ENCODE data around the gene GIMAP6. TPM values are rescaled to one million over a fixed set of nuclear protein-coding genes. Genes with fewer than 3 reads are reported as not detected.

GIMAP6 gene
- total RNA-seq (2021; fragmentation: NEBNext Ultra II Directional; extraction: Animal tissue kit (Norgen Biotek cat#: 25700)) (not detected in 2 replicates), polyA plus RNA-seq (2011; rRNA removed) (not detected in 2 replicates), polyA minus RNA-seq (2011; rRNA and poly(A)+ RNA removed) (not detected in 2 replicates)
- polyA plus RNA-seq (2011; cell fraction: cytosol; rRNA removed), result not detected
- not detected for polyA plus RNA-seq (2011; cell fraction: nucleus; rRNA removed)
- polyA plus RNA-seq (2012, experiment 1 of 2), result not detected in 4 replicates
- not detected for polyA plus RNA-seq (2012, experiment 2 of 2)
- polyA plus RNA-seq (2013, experiment 1 of 2), result not detected
- polyA plus RNA-seq (2013, experiment 2 of 2), result not detected
- polyA minus RNA-seq (2011; cell fraction: cytosol; rRNA and poly(A)+ RNA removed), result not detected
- 0.10 TPM for polyA minus RNA-seq (2011; cell fraction: nucleus; rRNA and poly(A)+ RNA removed)
- long read RNA-seq, experiment 1, result 0 reads
- long read RNA-seq, experiment 2, result 0 reads

DNA sequence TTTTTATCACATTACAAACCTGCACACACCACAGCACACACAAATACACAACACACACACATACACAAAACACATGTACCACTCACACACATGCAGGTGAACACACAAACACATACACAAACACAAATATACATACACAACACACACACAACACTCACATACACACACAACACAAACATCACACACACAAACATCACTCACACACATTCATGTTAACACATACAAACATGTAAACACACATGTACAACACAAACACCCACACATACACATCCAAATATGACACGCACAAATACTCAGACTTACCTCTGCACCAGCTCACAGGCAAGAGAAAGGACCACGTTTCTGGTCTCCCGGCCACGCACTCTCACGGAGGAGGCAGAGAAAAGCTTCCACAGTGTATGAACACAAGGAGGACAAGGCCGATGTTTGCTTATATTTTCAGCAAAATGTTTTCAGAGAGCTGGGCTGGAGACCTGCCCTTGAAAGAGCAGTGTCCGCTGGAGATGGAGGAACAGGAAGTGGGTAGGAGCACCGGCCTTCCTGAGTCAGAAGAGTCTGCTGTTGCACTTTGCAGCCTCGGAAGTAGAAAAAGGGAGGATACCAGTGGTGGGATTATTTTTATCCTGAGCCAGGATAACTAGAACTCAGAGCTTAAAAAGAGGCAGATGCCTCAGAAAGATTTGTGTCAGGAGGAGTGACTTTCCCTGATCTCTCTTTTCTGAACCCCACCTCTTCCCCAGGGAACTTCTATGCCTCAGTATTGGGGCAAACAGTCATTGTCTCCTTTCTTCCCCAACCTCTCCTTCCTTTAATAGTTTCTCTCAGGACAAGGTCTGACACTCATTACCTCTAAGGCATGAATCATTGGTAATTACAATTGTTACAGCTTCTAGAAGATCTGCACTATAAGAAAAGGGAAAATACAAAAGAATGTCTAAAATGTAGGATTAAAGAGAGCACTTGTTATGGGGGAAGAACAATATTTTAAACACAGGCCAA is at the start of gene GIMAP6:
Gene GIMAP6 (minus strand): TSS at position 520 of the 999 bp plus-strand sequence. CDS start 2,243 bp downstream, outside the sequence.
- Histone ChIP-seq H3K27me3 (replicated peaks in 1 of 4; ENCODE audit: control insufficient read depth in 3 of 4, extremely low read depth in 1 of 4, insufficient read depth in 3 of 4, low read length in 3 of 4) (no peaks in the 10 kb centered on the region; a peak in 1 of 7 replicates), H3K4ac (replicated peaks; ENCODE audit: insufficient read length, low read depth, low read length) (no peak within 1 kb of the TSS), H3K18ac (ENCODE audit: extremely low read depth, low read length) (no peak within 1 kb of the TSS), H4K91ac (replicated peaks; ENCODE audit: insufficient read length, low read length) (no peak within 1 kb of the TSS), H4K8ac (ENCODE audit: extremely low read depth, insufficient read depth, low read length) (no peak within 1 kb of the TSS), H3K4me1 (replicated peaks in 1 of 4; ENCODE audit: control insufficient read depth in 3 of 4, insufficient read depth in 4 of 4, low read length in 3 of 4) (no peaks in the 10 kb centered on the region), H2AK5ac (ENCODE audit: low read depth, low read length) (no peak within 1 kb of the TSS), H2BK20ac (ENCODE audit: low read length) (no peak within 1 kb of the TSS), H3K36me3 (ENCODE audit: control insufficient read depth in 2 of 4, insufficient read depth in 4 of 4, low read length in 3 of 4) (no peaks in the 10 kb centered on the region), H2AFZ (ENCODE audit: low read length) (no peak within 1 kb of the TSS), H4K20me1 (replicated peaks in 1 of 2; ENCODE audit: control insufficient read depth in 1 of 2, insufficient read depth in 2 of 2, low read length in 2 of 2) (no peaks in the 10 kb centered on the region), H3K56ac (replicated peaks; ENCODE audit: insufficient read length, low read depth, low read length) (no peak within 1 kb of the TSS), H3K14ac (ENCODE audit: insufficient read length) (no peak within 1 kb of the TSS), H2BK5ac (ENCODE audit: low read depth, low read length) (no peak within 1 kb of the TSS), H4K5ac (ENCODE audit: insufficient read length, low read depth, low read length) (no peak within 1 kb of the TSS), H3K23me2 (ENCODE audit: low read depth, low read length) (no peaks in the 10 kb centered on the region; the same call in 1 of the 2 replicates), H3K4me3 (ENCODE audit: extremely low read depth in 1 of 4, insufficient read depth in 2 of 4, low read depth in 3 of 4, low read length in 4 of 4) (no peak within 1 kb of the TSS), H3K4me2 (ENCODE audit: insufficient read depth in 1 of 2, low read depth in 2 of 2, low read length in 2 of 2) (no peak within 1 kb of the TSS), H3K79me1 (ENCODE audit: low read depth, low read length) (no peaks in the 10 kb centered on the region), H2BK12ac (ENCODE audit: low read depth, low read length) (no peak within 1 kb of the TSS), H3K9me3 (ENCODE audit: insufficient read depth in 2 of 2, low read depth in 1 of 2, low read length in 1 of 2) (no peaks in the 10 kb centered on the region; a peak in 1 of 4 replicates), H3K27ac (ENCODE audit: low read depth, low read length) (no peak within 1 kb of the TSS), H3K9ac (replicated peaks in 1 of 4; ENCODE audit: extremely low read depth in 1 of 4, low read depth in 3 of 4, low read length in 3 of 4) (no peak within 1 kb of the TSS), H3K23ac (ENCODE audit: insufficient read length) (no peak within 1 kb of the TSS), H2BK120ac (replicated peaks; ENCODE audit: low read depth, low read length) (no peak within 1 kb of the TSS), H3K79me2 (ENCODE audit: control insufficient read depth in 1 of 2, insufficient read depth in 2 of 2, low read length in 2 of 2) (no peaks in the 10 kb centered on the region), H2BK15ac (ENCODE audit: low read length) (no peak within 1 kb of the TSS)
- ChIA-PET CTCF (ENCODE audit: partially characterized antibody) (interaction anchor here (0.6 to 0.7 kb wide), 2 partner anchors 190 to 244 kb away, joined by 3 read pairs; no protein-coding TSS in a partner anchor), POLR2A (ENCODE audit: partially characterized antibody) (interaction anchor here (1.5 kb wide), 1 partner anchor 11 kb away, joined by 3 read pairs; no protein-coding TSS in a partner anchor)
- FAIRE-seq (no peak), DNase-seq (ENCODE audit: low read depth in 1 of 2, low spot score in 2 of 2) (no peak)
- 87% methylated on average over 9 of the region's 9 CpGs; no CpG with 5 or more reads in 1 of the 2 experiments for WGBS, 2 experiments (ENCODE audit: extremely low coverage in 1 of 2, insufficient coverage in 1 of 2, insufficient read length in 1 of 2, insufficient replicate concordance in 2 of 2, low coverage in 1 of 2, low lambda C conversion rate in 2 of 2, missing lambda C conversion rate in 1 of 2)
- TF ChIP-seq, protein P1, sequence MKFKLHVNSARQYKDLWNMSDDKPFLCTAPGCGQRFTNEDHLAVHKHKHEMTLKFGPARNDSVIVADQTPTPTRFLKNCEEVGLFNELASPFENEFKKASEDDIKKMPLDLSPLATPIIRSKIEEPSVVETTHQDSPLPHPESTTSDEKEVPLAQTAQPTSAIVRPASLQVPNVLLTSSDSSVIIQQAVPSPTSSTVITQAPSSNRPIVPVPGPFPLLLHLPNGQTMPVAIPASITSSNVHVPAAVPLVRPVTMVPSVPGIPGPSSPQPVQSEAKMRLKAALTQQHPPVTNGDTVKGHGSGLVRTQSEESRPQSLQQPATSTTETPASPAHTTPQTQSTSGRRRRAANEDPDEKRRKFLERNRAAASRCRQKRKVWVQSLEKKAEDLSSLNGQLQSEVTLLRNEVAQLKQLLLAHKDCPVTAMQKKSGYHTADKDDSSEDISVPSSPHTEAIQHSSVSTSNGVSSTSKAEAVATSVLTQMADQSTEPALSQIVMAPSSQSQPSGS (IDR thresholded peaks at IDR 0.05; ENCODE audit: low read length), result no peak
- TF ChIP-seq CBX8 (IDR thresholded peaks at IDR 0.05; ENCODE audit: borderline replicate concordance, low read depth, low read length) (no peak), RNF2 (IDR thresholded peaks at IDR 0.05; ENCODE audit: borderline replicate concordance, low read depth, low read length, missing control alignments, poor library complexity, severe bottlenecking) (no peak), USF2 (IDR thresholded peaks at IDR 0.05; ENCODE audit: low read length) (no peak), TAF7 (optimal IDR thresholded peaks at IDR 0.05; ENCODE audit: borderline replicate concordance, low read depth, low read length) (no peak)

Measured in H1 (cell line).